K562 (cell line): ENCODE data around the gene RNASE13. TPM values are rescaled to one million over a fixed set of nuclear protein-coding genes. Genes with fewer than 3 reads are reported as not detected.

Experiments used
- microRNA-seq: library from miRNA; unstranded; fragments of <30 nt; microRNA quantifications from one replicate; pipeline ENCODE4, GENCODE V29; 2018; ENCODE audit warnings: borderline microRNAs expressed
- polyA plus RNA-seq, 8 experiments: library from polyadenylated mRNA; depleted of rRNA in 4 of 8; stranded (reverse) in 5 of 8; unstranded in 3 of 8; fragments of >200 nt; fragmentation: Nextera tagmentation in 2 of 8; fragmentation: Illumina TruSeq in 1 of 8; extraction: Ambion mirVana in 2 of 8; extraction: Trizol in 1 of 8; gene quantifications; 2 replicates each; pipeline versions ENCODE4 v1.2.1 to v1.2.3, GENCODE V29; 2011 to 2014; ENCODE audit warnings: inconsistent platforms in 1 of 8, missing spikeins in 1 of 8
- total RNA-seq, 7 experiments: library from RNA; depleted of rRNA in 6 of 7; stranded (reverse); fragments of >200 nt in 6 of 7; fragmentation: Illumina TruSeq in 2 of 7; extraction: Trizol in 2 of 7; gene quantifications; 2 replicates each; pipeline versions ENCODE4 v1.2.1 to v1.2.3, GENCODE V29; 2011 to 2021; ENCODE audit warnings: low replicate concordance in 1 of 7

RNASE13 gene
- total and polyA plus RNA-seq, 9 of the 15 experiments (the other 6 are each of a cell fraction or from before 2014, with no cell fraction given): not detected

Small RNA genes lying within 50 kb of the gene (microRNA-seq; reads per million reads assigned to microRNA genes)
- not detected for gene MIR6717

Other genes starting within 250 kb of the RNASE13 start
Only the 7 nearest of the 15 such genes appear.
- gene METTL17, start 44.8 kb downstream of the RNASE13 start, total RNA-seq (2014; rRNA removed): 63.5 and 83.7 TPM in 2 replicates
- gene METTL17, start 44.8 kb downstream of the RNASE13 start, total RNA-seq (2014; rRNA removed; fragmentation: Illumina TruSeq; extraction: Trizol): 62.6 and 65.6 TPM in 2 replicates
- 75.6 and 80.3 TPM in 2 replicates for gene METTL17, start 44.8 kb downstream of the RNASE13 start, total RNA-seq (2015; rRNA removed; fragmentation: Illumina TruSeq; extraction: Trizol)
- gene METTL17, start 44.8 kb downstream of the RNASE13 start, total RNA-seq (2021): 82.7 and 83.6 TPM in 2 replicates
- 119 and 168 TPM in 2 replicates for gene METTL17, start 44.8 kb downstream of the RNASE13 start, polyA plus RNA-seq (2011; rRNA removed)
- gene METTL17, start 44.8 kb downstream of the RNASE13 start, polyA plus RNA-seq (2014; fragmentation: Illumina TruSeq; extraction: Trizol): 97.6 and 105 TPM in 2 replicates
- gene METTL17, start 44.8 kb downstream of the RNASE13 start, polyA plus RNA-seq (2014; fragmentation: Nextera tagmentation; extraction: Ambion mirVana): 100 to 1,000 TPM in 1 of 2 experiments, 10 to 100 TPM in 1; 90.0 to 150 TPM
- gene METTL17, start 44.8 kb downstream of the RNASE13 start, polyA plus RNA-seq (2014; rRNA removed): 119 and 131 TPM in 2 replicates
- not detected in 2 replicates for gene SLC39A2, start 35.5 kb downstream of the RNASE13 start, total RNA-seq (2014; rRNA removed)
- gene SLC39A2, start 35.5 kb downstream of the RNASE13 start, total RNA-seq (2014; rRNA removed; fragmentation: Illumina TruSeq; extraction: Trizol): not detected in 2 replicates
- not detected in 2 replicates for gene SLC39A2, start 35.5 kb downstream of the RNASE13 start, total RNA-seq (2015; rRNA removed; fragmentation: Illumina TruSeq; extraction: Trizol)
- not detected in 2 replicates for gene SLC39A2, start 35.5 kb downstream of the RNASE13 start, total RNA-seq (2021)
- 0.06 and 0.07 TPM in 2 replicates for gene SLC39A2, start 35.5 kb downstream of the RNASE13 start, polyA plus RNA-seq (2011; rRNA removed)
- gene SLC39A2, start 35.5 kb downstream of the RNASE13 start, polyA plus RNA-seq (2014; fragmentation: Illumina TruSeq; extraction: Trizol): not detected in 2 replicates
- not detected for gene SLC39A2, start 35.5 kb downstream of the RNASE13 start, polyA plus RNA-seq (2014; fragmentation: Nextera tagmentation; extraction: Ambion mirVana)
- gene SLC39A2, start 35.5 kb downstream of the RNASE13 start, polyA plus RNA-seq (2014; rRNA removed): 0.09 TPM in 1 of 2 replicates, not detected in the other
- gene NDRG2, start 9.7 kb downstream of the RNASE13 start, total RNA-seq (2014; rRNA removed): 44.5 and 62.1 TPM in 2 replicates
- 24.9 and 28.2 TPM in 2 replicates for gene NDRG2, start 9.7 kb downstream of the RNASE13 start, total RNA-seq (2014; rRNA removed; fragmentation: Illumina TruSeq; extraction: Trizol)
- 27.5 and 28.5 TPM in 2 replicates for gene NDRG2, start 9.7 kb downstream of the RNASE13 start, total RNA-seq (2015; rRNA removed; fragmentation: Illumina TruSeq; extraction: Trizol)
- 37.4 and 41.0 TPM in 2 replicates for gene NDRG2, start 9.7 kb downstream of the RNASE13 start, total RNA-seq (2021)
- gene NDRG2, start 9.7 kb downstream of the RNASE13 start, polyA plus RNA-seq (2011; rRNA removed): 66.3 and 105 TPM in 2 replicates
- gene NDRG2, start 9.7 kb downstream of the RNASE13 start, polyA plus RNA-seq (2014; fragmentation: Illumina TruSeq; extraction: Trizol): 81.2 and 81.3 TPM in 2 replicates
- 10 to 100 TPM; 10.1 to 22.9 TPM for gene NDRG2, start 9.7 kb downstream of the RNASE13 start, polyA plus RNA-seq (2014; fragmentation: Nextera tagmentation; extraction: Ambion mirVana)
- gene NDRG2, start 9.7 kb downstream of the RNASE13 start, polyA plus RNA-seq (2014; rRNA removed): 59.3 and 67.3 TPM in 2 replicates
- gene TPPP2, start 4.6 kb downstream of the RNASE13 start, total RNA-seq (2014; rRNA removed): 0.18 and 0.24 TPM in 2 replicates
- not detected in 2 replicates for gene TPPP2, start 4.6 kb downstream of the RNASE13 start, total RNA-seq (2014; rRNA removed; fragmentation: Illumina TruSeq; extraction: Trizol)
- gene TPPP2, start 4.6 kb downstream of the RNASE13 start, total RNA-seq (2015; rRNA removed; fragmentation: Illumina TruSeq; extraction: Trizol): not detected in 2 replicates
- gene TPPP2, start 4.6 kb downstream of the RNASE13 start, total RNA-seq (2021): not detected in 2 replicates
- not detected in 2 replicates for gene TPPP2, start 4.6 kb downstream of the RNASE13 start, polyA plus RNA-seq (2011; rRNA removed)
- gene TPPP2, start 4.6 kb downstream of the RNASE13 start, polyA plus RNA-seq (2014; fragmentation: Illumina TruSeq; extraction: Trizol): not detected in 2 replicates
- gene TPPP2, start 4.6 kb downstream of the RNASE13 start, polyA plus RNA-seq (2014; fragmentation: Nextera tagmentation; extraction: Ambion mirVana): not detected
- gene TPPP2, start 4.6 kb downstream of the RNASE13 start, polyA plus RNA-seq (2014; rRNA removed): not detected in 2 replicates
- gene RNASE7, start 7.6 kb upstream of the RNASE13 start, total RNA-seq (2014; rRNA removed): not detected in 2 replicates
- gene RNASE7, start 7.6 kb upstream of the RNASE13 start, total RNA-seq (2014; rRNA removed; fragmentation: Illumina TruSeq; extraction: Trizol): not detected in 2 replicates
- not detected in 2 replicates for gene RNASE7, start 7.6 kb upstream of the RNASE13 start, total RNA-seq (2015; rRNA removed; fragmentation: Illumina TruSeq; extraction: Trizol)
- not detected in 2 replicates for gene RNASE7, start 7.6 kb upstream of the RNASE13 start, total RNA-seq (2021)
- not detected in 2 replicates for gene RNASE7, start 7.6 kb upstream of the RNASE13 start, polyA plus RNA-seq (2011; rRNA removed)
- gene RNASE7, start 7.6 kb upstream of the RNASE13 start, polyA plus RNA-seq (2014; fragmentation: Illumina TruSeq; extraction: Trizol): not detected in 2 replicates
- gene RNASE7, start 7.6 kb upstream of the RNASE13 start, polyA plus RNA-seq (2014; fragmentation: Nextera tagmentation; extraction: Ambion mirVana): not detected
- not detected in 2 replicates for gene RNASE7, start 7.6 kb upstream of the RNASE13 start, polyA plus RNA-seq (2014; rRNA removed)
- gene RNASE8, start 23.0 kb upstream of the RNASE13 start, total RNA-seq (2014; rRNA removed): not detected in 2 replicates
- gene RNASE8, start 23.0 kb upstream of the RNASE13 start, total RNA-seq (2014; rRNA removed; fragmentation: Illumina TruSeq; extraction: Trizol): not detected in 2 replicates
- not detected in 2 replicates for gene RNASE8, start 23.0 kb upstream of the RNASE13 start, total RNA-seq (2015; rRNA removed; fragmentation: Illumina TruSeq; extraction: Trizol)
- gene RNASE8, start 23.0 kb upstream of the RNASE13 start, total RNA-seq (2021): not detected in 2 replicates
- not detected in 2 replicates for gene RNASE8, start 23.0 kb upstream of the RNASE13 start, polyA plus RNA-seq (2011; rRNA removed)
- not detected in 2 replicates for gene RNASE8, start 23.0 kb upstream of the RNASE13 start, polyA plus RNA-seq (2014; fragmentation: Illumina TruSeq; extraction: Trizol)
- gene RNASE8, start 23.0 kb upstream of the RNASE13 start, polyA plus RNA-seq (2014; fragmentation: Nextera tagmentation; extraction: Ambion mirVana): not detected
- gene RNASE8, start 23.0 kb upstream of the RNASE13 start, polyA plus RNA-seq (2014; rRNA removed): not detected in 2 replicates
- 3.9 and 4.0 TPM in 2 replicates for gene ARHGEF40, start 35.5 kb upstream of the RNASE13 start, total RNA-seq (2014; rRNA removed)
- gene ARHGEF40, start 35.5 kb upstream of the RNASE13 start, total RNA-seq (2014; rRNA removed; fragmentation: Illumina TruSeq; extraction: Trizol): 2.3 and 2.9 TPM in 2 replicates
- gene ARHGEF40, start 35.5 kb upstream of the RNASE13 start, total RNA-seq (2015; rRNA removed; fragmentation: Illumina TruSeq; extraction: Trizol): 3.3 and 3.7 TPM in 2 replicates
- 4.6 and 6.3 TPM in 2 replicates for gene ARHGEF40, start 35.5 kb upstream of the RNASE13 start, total RNA-seq (2021)
- gene ARHGEF40, start 35.5 kb upstream of the RNASE13 start, polyA plus RNA-seq (2011; rRNA removed): 3.8 and 4.0 TPM in 2 replicates
- 4.6 and 5.0 TPM in 2 replicates for gene ARHGEF40, start 35.5 kb upstream of the RNASE13 start, polyA plus RNA-seq (2014; fragmentation: Illumina TruSeq; extraction: Trizol)
- gene ARHGEF40, start 35.5 kb upstream of the RNASE13 start, polyA plus RNA-seq (2014; fragmentation: Nextera tagmentation; extraction: Ambion mirVana): under 1 TPM; 0.42 to 0.55 TPM
- gene ARHGEF40, start 35.5 kb upstream of the RNASE13 start, polyA plus RNA-seq (2014; rRNA removed): 4.6 and 4.7 TPM in 2 replicates